Body of pancreas (tissue), 4 donors: Measurements from ENCODE around the gene ADRM1. TPM values are rescaled to one million over a fixed set of nuclear protein-coding genes. Genes with fewer than 3 reads are reported as not detected.

Source experiments
- ATAC-seq: fragments of 150-250 bp; one replicate; pipeline ENCODE4 v1.9.1; 2016
- DNase-seq, 4 donors: peaks; one replicate each; pipeline ENCODE4 v3.0.0-alpha.2; 2019
- H3K27ac ChIP-seq, 4 donors: fragments of 200-600 bp; sonication (generic); 1 replicate in 3 of 4; 2 replicates in 1 of 4; pipeline versions ENCODE4 v1.5.1 to v1.6.1; 2016 to 2019; ENCODE audit warnings: mild to moderate bottlenecking in 1 of 4, mixed read lengths in 1 of 4, moderate library complexity in 1 of 4
- H3K27me3 ChIP-seq, 2 donors: fragments of 200-600 bp; sonication (generic); one replicate each; pipeline ENCODE4 v1.6.0; 2016; ENCODE audit warnings: mild to moderate bottlenecking in 1 of 2
- H3K36me3 ChIP-seq, 2 donors: fragments of 200-600 bp; sonication (generic); replicated peaks in 1 of 2; 2 replicates each; pipeline ENCODE4 v1.5.1; 2016; ENCODE audit warnings: low read depth in 2 of 2; ENCODE audit not compliant: insufficient read depth in 1 of 2
- H3K4me1 ChIP-seq: fragments of 200-600 bp; sonication (generic); one replicate; pipeline ENCODE4 v1.6.0; 2016
- H3K4me3 ChIP-seq, 2 donors: fragments of 200-600 bp; sonication (generic); 1 replicate in 1 of 2; 2 replicates in 1 of 2; pipeline ENCODE4 v1.5.1; 2016 to 2019
- H3K9me3 ChIP-seq, 3 donors: fragments of 200-600 bp; sonication (generic); 1 replicate in 2 of 3; 2 replicates in 1 of 3; pipeline ENCODE4 v1.5.1; 2016
- CTCF ChIP-seq, 7 experiments: fragments of 450-650 bp in 4 of 7; fragments of 200-600 bp in 3 of 7; sonication (generic) in 3 of 7; IDR thresholded peaks; one replicate each; pipeline ENCODE4 v1.5.1; 2016 to 2019; ENCODE audit warnings: antibody characterized with exemption in 7 of 7
- POLR2A ChIP-seq, 3 donors: fragments of 450-650 bp; IDR thresholded peaks; one replicate each; pipeline ENCODE4 v1.6.1; 2016; ENCODE audit warnings: antibody characterized with exemption in 3 of 3, mild to moderate bottlenecking in 2 of 3
- WGBS, 2 donors: methylation state at CpG; one replicate each; pipeline ENCODE4 v1.1.5; 2017; 5-methylcytosine and 5-hydroxymethylcytosine counted together
- intact Hi-C: fragments of 100-400 bp; cut with DNase I; formaldehyde crosslinking; loops from one replicate; pipeline ENCODE4 v1.15.1; 2023
- total RNA-seq, 2 donors: library from RNA; depleted of rRNA; stranded (reverse); fragments of >200 nt; gene quantifications; one replicate each; pipeline ENCODE4 v1.1.0, GENCODE V29; 2016

ADRM1 gene
- total RNA-seq, 2 donors from 2014 or later: 79.9 to 104 TPM

GRCh38 chr20:62285151-62285550, 17.6 kb upstream of the ADRM1 start:
- H3K9me3 ChIP-seq: no peaks in the 10 kb centered on the region
- H3K27ac ChIP-seq: no peak overlapping the region
- H3K27me3 ChIP-seq: no peaks in the 10 kb centered on the region
- H3K4me1 ChIP-seq: no peaks in the 10 kb centered on the region
- TF ChIP-seq POLR2A (IDR thresholded peaks at IDR 0.05): no peak
- no peak for TF ChIP-seq CTCF (IDR thresholded peaks at IDR 0.05)
- peaks cover 5 to 53% of the 10 kb centered on the region in 2 donors for H3K36me3 ChIP-seq
- H3K4me3 ChIP-seq: no peak overlapping the region
- intact Hi-C loops: no loop called here
- ATAC-seq (no peak), DNase-seq (no peak)
- WGBS, 2 donors: 84 to 88% methylated on average over 6 of the region's 6 CpGs

- Histone ChIP-seq H3K4me3 (no peak overlapping the region), H3K27me3 (no peaks in the 10 kb centered on the region), H3K9me3 (no peaks in the 10 kb centered on the region), H3K36me3 (peaks cover 5 to 47% of the 10 kb centered on the region in 2 donors), H3K4me1 (no peaks in the 10 kb centered on the region), H3K27ac (peak overlapping the region in 1 of 4 donors; percentile 23)
- WGBS, 2 donors: 79 to 82% methylated on average over 23 of the region's 23 CpGs
- intact Hi-C loops: no loop called here
- DNase-seq (no peak), ATAC-seq (peak; percentile 43)
- TF ChIP-seq CTCF (IDR thresholded peaks at IDR 0.05): no peak
- no peak for TF ChIP-seq POLR2A (IDR thresholded peaks at IDR 0.05)
Observed at GRCh38 chr20:62285722-62286121, 17.1 kb upstream of the ADRM1 start.

- ATAC-seq: no peak
- no peaks in the 10 kb centered on the region for H3K4me1 ChIP-seq
- no peaks in the 10 kb centered on the region for H3K9me3 ChIP-seq
- peak overlapping the region in 1 of 4 donors; percentile 23 for H3K27ac ChIP-seq
- no peak overlapping the region for H3K4me3 ChIP-seq
- intact Hi-C loops: no loop called here
- TF ChIP-seq CTCF (IDR thresholded peaks at IDR 0.05): no peak
- TF ChIP-seq POLR2A (IDR thresholded peaks at IDR 0.05): no peak
- H3K27me3 ChIP-seq: no peaks in the 10 kb centered on the region
- H3K36me3 ChIP-seq: peaks cover 5 to 46% of the 10 kb centered on the region in 2 donors
- DNase-seq: no peak
- 90 to 92% methylated on average over 13 to 25 of the region's 25 CpGs for WGBS, 2 donors
Observed at GRCh38 chr20:62286493-62287064, 16.2 kb upstream of the ADRM1 start.

GRCh38 chr20:62287129-62287528, 15.7 kb upstream of the ADRM1 start:
- no peak for DNase-seq
- Histone ChIP-seq H3K27ac (no peak overlapping the region), H3K9me3 (no peaks in the 10 kb centered on the region), H3K4me3 (no peak overlapping the region), H3K36me3 (peaks cover 8 to 47% of the 10 kb centered on the region in 2 donors), H3K4me1 (no peaks in the 10 kb centered on the region), H3K27me3 (no peaks in the 10 kb centered on the region)
- no peak for ATAC-seq
- WGBS, 2 donors: 65 to 77% methylated on average over 6 of the region's 6 CpGs
- TF ChIP-seq CTCF (IDR thresholded peaks at IDR 0.05) (no peak), POLR2A (IDR thresholded peaks at IDR 0.05) (no peak)
- intact Hi-C loops: no loop called here
